SK-N-SH treated with all-trans-retinoic acid at 6 μM for 48 hours (cell line): ENCODE results near the gene RAD51C.
"Not testable (repeated sequence)": the region's sequence is repeated elsewhere in the genome, so short reads cannot be mapped to it uniquely, and the experiment has no call there.

Experiments
- ATAC-seq: fragments of 200-7000 bp; cut with Tn5 transposase; 3 replicates; pipeline ENCODE4 v1.9.1; 2020; ENCODE audit warnings: mild to moderate bottlenecking, moderate library complexity
- ARNTL ChIP-seq: fragments of 450-650 bp; formaldehyde crosslinking; IDR thresholded peaks from 2 replicates; pipeline ENCODE4 v1.5.0; 2020; ENCODE audit warnings: low read depth, mild to moderate bottlenecking, moderate library complexity, borderline replicate concordance
- BACH2 ChIP-seq: fragments of 250-450 bp; sonication (Bioruptor Pico); IDR thresholded peaks from 2 replicates; pipeline ENCODE4 v1.9.0; 2021; ENCODE audit warnings: mild to moderate bottlenecking, borderline replicate concordance
- CREB5 ChIP-seq: fragments of 250-450 bp; sonication (Bioruptor Pico); IDR thresholded peaks from 2 replicates; pipeline ENCODE4 v1.5.1; 2020; ENCODE audit warnings: low read depth, mild to moderate bottlenecking, moderate library complexity
- CSDC2 ChIP-seq: fragments of 250-450 bp; sonication (Bioruptor Pico); IDR thresholded peaks from 2 replicates; pipeline ENCODE4 v1.5.0; 2020; ENCODE audit warnings: mild to moderate bottlenecking, moderate library complexity
- ESRRG ChIP-seq: fragments of 250-450 bp; sonication (Bioruptor Pico); IDR thresholded peaks from 2 replicates; pipeline ENCODE4 v1.6.1; 2021; ENCODE audit warnings: mild to moderate bottlenecking
- GLIS3 ChIP-seq: fragments of 250-450 bp; sonication (Bioruptor Pico); IDR thresholded peaks from 2 replicates; pipeline ENCODE4 v1.5.0; 2020; ENCODE audit warnings: mild to moderate bottlenecking, moderate library complexity
- ISL1 ChIP-seq: fragments of 250-450 bp; sonication (Bioruptor Pico); IDR thresholded peaks from 2 replicates; pipeline ENCODE4 v2.1.2; 2022; ENCODE audit warnings: mild to moderate bottlenecking, moderate library complexity
- OSR1 ChIP-seq: fragments of 250-450 bp; sonication (Bioruptor Pico); IDR thresholded peaks from 2 replicates; pipeline ENCODE4 v1.8.0; 2022; ENCODE audit warnings: moderate library complexity, mild to moderate bottlenecking, inconsistent platforms
- PATZ1 ChIP-seq: fragments of 250-450 bp; sonication (Bioruptor Pico); IDR thresholded peaks from 2 replicates; pipeline ENCODE4 v1.8.0; 2020; ENCODE audit warnings: mild to moderate bottlenecking, moderate library complexity, borderline replicate concordance
- PPARA ChIP-seq: fragments of 250-450 bp; sonication (Bioruptor Pico); IDR thresholded peaks from 2 replicates; pipeline ENCODE4 v1.5.0; 2020; ENCODE audit warnings: mild to moderate bottlenecking, borderline replicate concordance
- RARB ChIP-seq: fragments of 250-450 bp; sonication (Bioruptor Pico); IDR thresholded peaks from 2 replicates; pipeline ENCODE4 v1.8.0; 2021; ENCODE audit warnings: mild to moderate bottlenecking, moderate library complexity
- SNAI2 ChIP-seq: fragments of 250-450 bp; sonication (Bioruptor Pico); IDR thresholded peaks from 2 replicates; pipeline ENCODE4 v1.5.0; 2020; ENCODE audit warnings: mild to moderate bottlenecking, moderate library complexity
- TCF4 ChIP-seq: fragments of 250-450 bp; sonication (Bioruptor Pico); IDR thresholded peaks from 2 replicates; pipeline ENCODE4 v1.8.0; 2021; ENCODE audit warnings: mild to moderate bottlenecking, moderate library complexity, borderline replicate concordance
- TSHZ2 ChIP-seq: fragments of 250-450 bp; sonication (Bioruptor Pico); IDR thresholded peaks from 2 replicates; pipeline ENCODE4 v1.5.0; 2020; ENCODE audit warnings: mild to moderate bottlenecking, moderate library complexity
- ZC3H10 ChIP-seq: fragments of 250-450 bp; sonication (Bioruptor Pico); IDR thresholded peaks from 2 replicates; pipeline ENCODE4 v1.5.1; 2021; ENCODE audit warnings: mild to moderate bottlenecking, moderate library complexity
- ZNF565 ChIP-seq: fragments of 450-650 bp; formaldehyde crosslinking; conservative IDR thresholded peaks from 2 replicates; pipeline ENCODE4 v1.5.0; 2020; ENCODE audit warnings: low read depth, mild to moderate bottlenecking, moderate library complexity
- ZNF70 ChIP-seq: fragments of 450-650 bp; formaldehyde crosslinking; IDR thresholded peaks from 2 replicates; pipeline ENCODE4 v1.5.0; 2020; ENCODE audit warnings: mild to moderate bottlenecking, moderate library complexity
- ZNF8 ChIP-seq: fragments of 450-650 bp; formaldehyde crosslinking; IDR thresholded peaks from 2 replicates; pipeline ENCODE4 v1.5.0; 2020; ENCODE audit warnings: mild to moderate bottlenecking, moderate library complexity
- TF ChIP-seq, protein P1 (sequence below): fragments of 250-450 bp; sonication (Bioruptor Pico); IDR thresholded peaks from 2 replicates; pipeline ENCODE4 v1.8.0; 2021; ENCODE audit warnings: low read depth, mild to moderate bottlenecking, moderate library complexity, borderline replicate concordance

The RAD51C gene

DNA sequence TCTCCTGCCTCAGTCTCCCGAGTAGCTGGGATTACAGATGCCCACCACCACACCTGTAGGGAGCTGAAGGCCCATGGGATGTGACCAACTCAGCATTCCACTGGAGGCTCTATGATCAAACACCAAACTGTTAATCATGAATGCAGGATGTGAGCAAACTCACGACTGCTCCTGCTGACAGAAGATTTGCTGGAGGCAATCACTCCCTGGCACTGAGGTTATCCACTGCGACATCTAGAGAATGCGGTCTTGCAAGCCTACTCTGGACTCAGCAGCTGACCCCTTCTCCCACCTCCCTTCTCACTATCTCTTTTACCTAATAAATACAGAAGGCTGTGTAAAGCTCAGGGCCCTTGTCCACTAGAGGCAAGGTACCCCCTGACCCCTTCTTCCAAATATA lies 5.4 kb upstream of the RAD51C start:
- ATAC-seq = no peak
- TF ChIP-seq CREB5 (CRISPR knock-in tag) = no peak
- TF ChIP-seq ZC3H10 (CRISPR knock-in tag) = no peak
- TF ChIP-seq PPARA (CRISPR knock-in tag) = no peak
- no peak for TF ChIP-seq ZNF70 (CRISPR knock-in tag)
- no peak for TF ChIP-seq ZNF565 (CRISPR knock-in tag)
- no peak for TF ChIP-seq RARB
- TF ChIP-seq TCF4 (CRISPR knock-in tag) = no peak

DNA sequence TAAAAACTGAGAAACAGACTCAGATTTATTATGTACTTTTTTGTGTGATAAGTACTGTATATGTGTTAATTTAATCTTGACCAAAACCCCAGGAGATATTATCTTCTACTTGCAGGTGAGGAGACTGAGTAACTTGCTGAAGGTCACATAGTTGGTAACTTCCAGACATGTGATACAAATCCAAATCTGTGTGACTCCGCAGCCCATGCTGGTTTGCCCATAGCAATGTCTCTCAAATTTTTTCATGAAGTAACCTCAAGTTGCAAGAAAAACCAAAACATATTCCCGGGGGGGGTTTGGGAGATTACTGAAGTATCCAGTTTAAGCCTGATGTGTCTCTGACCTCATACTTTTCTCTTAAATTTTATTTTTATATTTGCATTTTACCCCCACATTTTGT lies 3.9 kb upstream of the RAD51C start:
- ATAC-seq = no peak
- no peak for TF ChIP-seq ZNF8 (CRISPR knock-in tag)
- TF ChIP-seq TSHZ2 (CRISPR knock-in tag) = no peak
- no peak for TF ChIP-seq PATZ1 (CRISPR knock-in tag)
- TF ChIP-seq ZC3H10 (CRISPR knock-in tag) = no peak
- no peak for TF ChIP-seq ISL1 (CRISPR knock-in tag)
- no peak for TF ChIP-seq GLIS3
- TF ChIP-seq, protein P1, sequence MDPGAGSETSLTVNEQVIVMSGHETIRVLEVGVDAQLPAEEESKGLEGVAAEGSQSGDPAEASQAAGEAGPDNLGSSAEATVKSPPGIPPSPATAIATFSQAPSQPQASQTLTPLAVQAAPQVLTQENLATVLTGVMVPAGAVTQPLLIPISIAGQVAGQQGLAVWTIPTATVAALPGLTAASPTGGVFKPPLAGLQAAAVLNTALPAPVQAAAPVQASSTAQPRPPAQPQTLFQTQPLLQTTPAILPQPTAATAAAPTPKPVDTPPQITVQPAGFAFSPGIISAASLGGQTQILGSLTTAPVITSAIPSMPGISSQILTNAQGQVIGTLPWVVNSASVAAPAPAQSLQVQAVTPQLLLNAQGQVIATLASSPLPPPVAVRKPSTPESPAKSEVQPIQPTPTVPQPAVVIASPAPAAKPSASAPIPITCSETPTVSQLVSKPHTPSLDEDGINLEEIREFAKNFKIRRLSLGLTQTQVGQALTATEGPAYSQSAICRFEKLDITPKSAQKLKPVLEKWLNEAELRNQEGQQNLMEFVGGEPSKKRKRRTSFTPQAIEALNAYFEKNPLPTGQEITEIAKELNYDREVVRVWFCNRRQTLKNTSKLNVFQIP (CRISPR knock-in tag) = no peak
- no peak for TF ChIP-seq ARNTL (CRISPR knock-in tag)
- TF ChIP-seq CREB5 (CRISPR knock-in tag) = no peak
- no peak for TF ChIP-seq CSDC2 (CRISPR knock-in tag)
- TF ChIP-seq BACH2 (CRISPR knock-in tag) = no peak
- TF ChIP-seq RARB = no peak

DNA sequence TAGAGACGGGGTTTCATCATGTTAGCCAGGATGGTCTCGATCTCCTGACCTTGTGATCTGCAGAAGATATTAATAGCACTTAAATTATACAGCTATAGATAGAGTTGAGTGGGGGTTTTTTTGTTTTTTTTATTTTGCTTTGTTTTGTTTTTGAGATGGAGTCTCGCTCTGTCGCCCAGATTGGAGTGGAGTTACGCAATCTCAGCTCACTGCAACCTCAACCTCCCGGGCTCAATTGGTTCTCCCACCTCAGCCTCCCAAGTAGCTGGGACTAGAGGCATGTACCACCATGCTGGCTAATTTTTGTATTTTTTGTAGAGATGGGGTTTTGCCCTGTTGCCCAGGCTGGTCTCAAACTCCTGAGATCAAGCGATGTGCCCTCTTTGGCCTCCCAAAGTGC lies 2.4 kb upstream of the RAD51C start:
- ATAC-seq = not testable (repeated sequence)

- ATAC-seq = no peak
- TF ChIP-seq OSR1 (CRISPR knock-in tag) (no peak), GLIS3 (no peak), ZC3H10 (CRISPR knock-in tag) (no peak), SNAI2 (CRISPR knock-in tag) (no peak), ESRRG (CRISPR knock-in tag) (no peak), CSDC2 (CRISPR knock-in tag) (no peak), PPARA (CRISPR knock-in tag) (no peak), ISL1 (CRISPR knock-in tag) (no peak), RARB (no peak), TSHZ2 (CRISPR knock-in tag) (no peak), ZNF70 (CRISPR knock-in tag) (no peak), ARNTL (CRISPR knock-in tag) (no peak)
- TF ChIP-seq, all 23 proteins: peak for 0
Observed at GRCh38 chr17:58691701-58692238, 632 bp upstream of the RAD51C start, which contains the start of gene TEX14. Gene TEX14, minus strand, starts transcription at chr17:58692045. Its CDS starts 40,044 bp downstream, at chr17:58652001.
